Stimulated activated CD8-positive, alpha-beta memory T cell treated with anti-CD3 and anti-CD28 coated beads, Interleukin-15, amount 100 ng/mL, for 48 hours (primary cell): ENCODE data around the gene FAM72B.
"Not testable (repeated sequence)": the region's sequence is repeated elsewhere in the genome, so short reads cannot be mapped to it uniquely, and the experiment has no call there.

Experiments used
- DNase-seq, 2 donors: peaks; one replicate each; pipeline ENCODE4 v3.0.0-alpha.2; 2020; ENCODE audit warnings: low read depth in 2 of 2

The FAM72B gene

DNA sequence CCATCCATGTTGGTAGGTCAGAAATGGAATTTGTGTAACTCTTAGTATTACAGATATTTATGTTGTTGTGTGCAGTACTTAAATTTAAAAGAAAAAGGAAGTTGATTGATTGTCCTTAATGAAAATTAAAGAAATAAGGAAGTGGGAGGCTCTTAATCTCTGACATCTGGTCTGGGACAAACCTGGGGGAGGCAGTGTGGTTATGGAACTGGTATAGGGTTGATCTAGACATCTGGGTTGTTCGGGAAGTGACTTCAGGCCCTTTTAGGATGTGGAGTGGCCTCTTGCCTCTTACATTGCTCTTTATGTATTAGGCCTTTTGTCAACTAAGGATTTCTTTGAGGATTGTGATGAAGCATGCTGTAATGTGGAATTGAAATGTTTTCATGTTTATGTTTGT is 16.1 kb upstream of the FAM72B start:
- not testable (repeated sequence) for DNase-seq

DNA sequence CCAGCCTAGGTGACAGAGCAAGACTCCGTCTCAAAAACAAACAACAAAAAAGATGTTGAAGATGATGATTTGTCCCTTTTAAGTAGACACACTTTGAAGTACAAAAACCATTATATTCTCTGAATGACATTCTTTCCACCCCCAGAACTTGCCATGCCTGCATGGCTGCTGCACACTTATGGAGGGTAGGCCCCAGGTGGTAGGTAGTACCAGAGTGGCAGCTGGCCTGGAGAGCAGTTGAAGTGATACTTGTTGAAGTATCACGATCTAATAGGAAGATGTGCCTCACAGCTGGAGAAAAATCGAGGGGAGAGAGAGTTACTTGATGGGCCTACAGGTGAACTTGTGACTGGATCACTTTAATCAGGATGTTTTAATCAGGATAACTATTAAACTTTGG is 15.6 kb upstream of the FAM72B start:
- DNase-seq = not testable (repeated sequence)

GRCh38 chr1:121197095-121197882 is 13.1 kb upstream of the FAM72B start:
- DNase-seq = not testable (repeated sequence)

- DNase-seq = not testable (repeated sequence)
Measured at GRCh38 chr1:121192512-121192911, 8.4 kb upstream of the FAM72B start.

DNA sequence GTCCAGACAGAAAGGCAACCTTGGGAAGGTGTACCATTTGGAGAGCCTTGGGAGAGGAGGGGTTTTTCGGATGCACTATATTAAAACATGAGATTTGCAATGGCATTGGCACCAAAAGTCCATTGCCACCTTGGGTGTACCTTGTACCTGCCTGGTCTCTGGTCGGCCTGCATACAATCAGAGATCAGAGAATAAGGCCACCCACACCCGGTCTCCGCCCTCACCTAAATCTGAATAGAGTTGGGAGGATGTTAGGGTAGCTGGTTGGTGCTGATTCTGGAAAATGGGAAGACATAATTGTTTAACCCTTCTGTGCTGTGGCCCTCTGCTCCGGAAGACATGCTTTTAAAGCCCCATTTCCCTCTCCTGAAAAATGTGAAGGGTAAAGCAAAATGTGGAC is 3.8 kb upstream of the FAM72B start:
- DNase-seq = not testable (repeated sequence)

- DNase-seq = not testable (repeated sequence)
Measured at GRCh38 chr1:121186191-121186590, 2.1 kb upstream of the FAM72B start.

- DNase-seq = not testable (repeated sequence)
Measured at GRCh38 chr1:121185140-121185708, 1.1 kb upstream of the FAM72B start.

GRCh38 chr1:121183867-121184266 is 273 bp downstream of the FAM72B start:
- not testable (repeated sequence) for DNase-seq

- DNase-seq = not testable (repeated sequence)
Measured at GRCh38 chr1:121178197-121178596, 5.9 kb downstream of the FAM72B start.

DNA sequence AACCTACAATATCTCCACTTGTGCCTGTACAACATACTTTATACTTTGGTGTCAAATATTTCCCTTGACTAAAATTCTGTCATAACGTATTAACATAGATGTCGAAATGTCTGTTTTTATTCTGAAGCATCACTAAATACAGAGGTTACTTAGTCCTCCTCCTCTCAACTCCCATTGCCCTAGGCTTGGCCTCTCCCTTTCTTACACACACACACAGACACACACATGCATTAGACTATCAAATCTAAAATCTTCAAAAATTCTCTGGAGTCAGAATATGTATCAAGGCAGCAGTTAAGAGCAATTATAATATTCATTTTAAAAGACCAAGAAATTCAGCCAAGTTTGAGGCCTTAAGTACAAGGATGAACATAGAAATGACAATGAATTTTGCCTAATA is 7.5 kb downstream of the FAM72B start:
- DNase-seq = not testable (repeated sequence)

- not testable (repeated sequence) for DNase-seq
Measured at GRCh38 chr1:121168152-121168668, 15.9 kb downstream of the FAM72B start.

- not testable (repeated sequence) for DNase-seq
Measured at GRCh38 chr1:121167225-121167738, 16.9 kb downstream of the FAM72B start.

GRCh38 chr1:121165296-121165695 is 18.8 kb downstream of the FAM72B start:
- not testable (repeated sequence) for DNase-seq

- not testable (repeated sequence) for DNase-seq
Measured at GRCh38 chr1:121163850-121164757, 20.0 kb downstream of the FAM72B start.

GRCh38 chr1:121161199-121161901 is 22.8 kb downstream of the FAM72B start:
- not testable (repeated sequence) for DNase-seq

GRCh38 chr1:121160118-121160517 is 24.0 kb downstream of the FAM72B start:
- DNase-seq = not testable (repeated sequence)

DNA sequence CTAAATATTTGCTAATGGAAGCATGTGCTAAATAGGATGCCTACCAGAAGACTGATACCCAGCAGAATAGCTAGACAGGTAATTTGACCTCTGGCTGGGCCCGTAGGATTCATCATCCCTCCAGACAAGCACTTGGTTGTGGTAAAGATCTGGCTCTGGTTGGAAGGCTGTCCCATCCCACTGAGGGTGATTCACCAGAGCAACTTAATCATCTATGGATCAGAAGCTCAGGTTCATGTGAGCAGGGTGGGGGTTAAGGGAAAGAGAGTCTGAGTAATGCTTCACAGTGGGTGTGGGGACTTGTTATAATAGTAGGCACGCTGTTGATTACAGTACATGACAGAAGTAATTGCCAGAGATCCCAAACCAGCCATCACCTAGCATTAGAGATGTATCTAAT is 26.5 kb downstream of the FAM72B start:
- DNase-seq = not testable (repeated sequence)

GRCh38 chr1:121156958-121157603 is 27.1 kb downstream of the FAM72B start:
- not testable (repeated sequence) for DNase-seq

GRCh38 chr1:121155671-121156358 is 28.3 kb downstream of the FAM72B start:
- DNase-seq = not testable (repeated sequence)

GRCh38 chr1:121154811-121155210 is 29.3 kb downstream of the FAM72B start:
- not testable (repeated sequence) for DNase-seq
